ENCODE data around the gene TRPM2.

The TRPM2 gene

DNA sequence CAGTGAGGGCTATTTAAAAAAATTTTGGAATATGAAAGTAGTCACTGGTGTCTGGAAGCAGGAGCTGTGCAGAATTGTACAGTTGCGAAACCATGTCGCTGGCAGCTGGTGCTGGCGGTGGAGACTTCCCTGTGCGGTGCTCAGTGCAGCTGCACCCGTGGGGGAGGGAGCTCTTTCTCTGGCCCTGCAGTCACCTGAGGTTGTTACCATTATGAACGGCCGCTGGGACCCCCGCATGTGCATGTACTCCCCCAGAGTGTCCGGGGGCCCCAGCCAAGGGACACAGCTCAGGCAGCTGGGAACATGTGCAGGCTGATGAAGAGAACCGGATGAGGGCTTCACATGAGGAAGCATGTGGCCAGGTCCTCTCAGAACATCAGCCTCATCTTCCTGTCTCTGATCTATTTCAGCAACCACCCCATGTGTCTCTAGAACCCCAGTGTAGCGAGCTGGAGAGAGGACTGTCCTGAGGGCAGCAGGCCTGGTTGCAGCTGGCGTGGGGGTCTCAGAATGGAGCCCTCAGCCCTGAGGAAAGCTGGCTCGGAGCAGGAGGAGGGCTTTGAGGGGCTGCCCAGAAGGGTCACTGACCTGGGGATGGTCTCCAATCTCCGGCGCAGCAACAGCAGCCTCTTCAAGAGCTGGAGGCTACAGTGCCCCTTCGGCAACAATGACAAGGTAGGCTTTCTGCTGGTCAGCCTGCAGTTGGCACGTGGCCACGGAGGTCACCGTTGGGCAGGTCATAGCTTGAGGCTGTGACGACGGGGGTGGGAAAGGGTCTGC is at the start of gene TRPM2:
TSS of gene TRPM2 (plus strand) at position 431 of the 780 bp plus-strand sequence. CDS start at position 511, 80 bp downstream.
- DNase-seq: no peak

DNA sequence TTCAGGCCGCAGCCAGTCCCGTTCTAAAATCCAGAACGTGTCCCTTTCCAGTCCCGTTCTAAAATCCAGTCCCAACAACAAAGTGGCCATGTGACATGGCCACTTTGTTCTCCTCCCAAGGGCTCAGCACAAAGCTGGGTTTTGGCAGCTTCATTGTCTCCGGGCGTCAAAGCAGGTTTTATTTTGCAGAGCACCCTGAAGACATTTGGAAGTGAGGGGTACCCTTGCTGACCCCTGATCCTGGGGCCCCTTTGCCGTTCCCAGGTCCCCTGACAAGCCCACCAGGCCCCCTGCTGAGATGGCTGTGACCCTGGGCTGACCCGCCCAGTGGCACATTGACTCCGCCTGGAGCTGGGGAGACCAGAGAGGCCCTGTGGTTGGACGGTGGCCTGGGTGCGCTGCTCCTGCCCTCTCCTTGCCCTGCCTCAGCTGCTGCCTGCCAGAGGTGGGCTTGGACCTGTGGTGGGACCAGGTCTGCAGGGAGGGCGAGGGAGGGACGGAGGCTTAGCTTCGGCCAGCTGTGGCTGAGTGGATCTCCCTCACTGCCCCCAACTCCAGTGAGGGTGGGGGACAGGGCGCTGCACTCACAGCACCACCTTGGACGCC is 49.3 kb upstream of the TRPM2 start:
- no peak for DNase-seq

DNA sequence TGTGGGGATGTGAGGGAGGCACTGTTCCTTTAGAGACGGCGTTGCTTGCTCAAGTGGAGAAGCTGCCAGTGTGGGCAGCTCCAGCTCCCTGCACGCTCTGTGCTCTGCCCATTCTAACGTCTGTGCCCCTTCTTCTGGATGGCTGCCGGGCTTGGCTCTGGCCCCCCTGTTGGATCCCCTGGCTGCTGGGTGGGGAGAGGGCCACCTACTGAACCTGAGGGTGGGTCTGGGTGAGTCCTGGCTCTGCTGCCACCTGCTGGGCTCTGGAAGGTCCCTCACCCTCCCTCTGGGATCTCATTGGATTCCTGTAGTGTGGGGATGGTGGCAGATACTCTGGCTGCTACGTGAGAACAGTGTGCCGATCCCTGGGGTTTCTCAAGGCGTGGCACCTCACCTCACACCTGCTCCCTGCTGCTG is 48.5 kb upstream of the TRPM2 start:
- DNase-seq: peak; percentile 33

DNA sequence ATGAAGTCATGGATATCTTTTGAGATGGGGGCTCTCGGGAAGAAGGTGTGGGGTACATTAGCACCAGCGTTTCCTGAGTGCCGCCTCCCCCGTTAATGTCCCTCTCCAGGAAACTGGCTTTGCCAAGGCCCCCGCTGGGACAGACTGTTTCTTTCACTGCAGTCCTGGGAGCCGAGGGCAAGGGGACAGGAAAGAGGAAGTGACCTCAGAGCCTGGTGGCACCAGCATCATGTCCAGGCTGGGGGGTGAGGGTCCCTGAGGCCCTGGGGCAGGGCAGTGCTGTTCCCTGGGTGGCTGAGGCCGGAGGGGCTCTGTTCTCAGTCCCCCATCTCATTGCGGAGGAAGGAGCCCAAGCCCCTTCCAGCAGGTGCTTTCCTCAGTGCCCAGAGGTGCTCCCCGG is 47.7 kb upstream of the TRPM2 start:
- no peak for DNase-seq

DNA sequence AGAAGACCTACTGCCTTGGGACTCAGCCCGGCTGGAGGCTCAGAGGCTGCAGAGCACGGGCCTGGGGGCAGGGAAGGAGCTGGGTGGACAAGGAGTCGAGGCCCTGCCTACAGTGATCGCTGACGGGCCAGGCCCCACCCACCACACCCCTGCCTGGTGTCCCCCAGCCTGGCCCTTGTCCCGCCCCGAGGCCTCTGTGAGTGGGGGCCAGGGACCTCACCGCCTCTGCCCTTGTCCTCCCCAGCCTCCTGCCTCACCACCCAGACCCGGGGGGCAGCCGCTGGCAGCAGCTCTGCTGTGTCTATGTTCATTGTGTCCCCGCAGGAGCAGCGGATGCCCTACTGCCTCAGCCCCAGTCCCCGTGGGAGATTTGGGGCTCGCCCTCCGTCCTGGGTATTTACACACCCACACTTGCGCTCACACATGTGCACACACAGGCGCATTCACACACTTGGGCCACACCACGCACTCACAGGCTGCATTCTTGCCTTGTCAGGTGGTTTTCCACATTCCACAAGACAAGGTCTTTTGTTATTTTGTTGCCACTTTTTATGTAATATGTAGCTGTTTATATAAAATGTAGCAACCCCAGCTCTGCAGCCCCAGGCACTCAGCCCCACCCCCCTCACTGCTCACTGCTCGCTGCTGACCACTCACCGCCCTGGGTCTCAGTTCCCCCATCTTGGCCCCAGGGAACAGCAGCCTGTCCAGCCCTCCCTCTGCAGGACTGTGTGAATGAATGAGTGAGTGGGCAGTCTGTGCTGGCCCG is 46.3 kb upstream of the TRPM2 start:
- DNase-seq: no peak

DNA sequence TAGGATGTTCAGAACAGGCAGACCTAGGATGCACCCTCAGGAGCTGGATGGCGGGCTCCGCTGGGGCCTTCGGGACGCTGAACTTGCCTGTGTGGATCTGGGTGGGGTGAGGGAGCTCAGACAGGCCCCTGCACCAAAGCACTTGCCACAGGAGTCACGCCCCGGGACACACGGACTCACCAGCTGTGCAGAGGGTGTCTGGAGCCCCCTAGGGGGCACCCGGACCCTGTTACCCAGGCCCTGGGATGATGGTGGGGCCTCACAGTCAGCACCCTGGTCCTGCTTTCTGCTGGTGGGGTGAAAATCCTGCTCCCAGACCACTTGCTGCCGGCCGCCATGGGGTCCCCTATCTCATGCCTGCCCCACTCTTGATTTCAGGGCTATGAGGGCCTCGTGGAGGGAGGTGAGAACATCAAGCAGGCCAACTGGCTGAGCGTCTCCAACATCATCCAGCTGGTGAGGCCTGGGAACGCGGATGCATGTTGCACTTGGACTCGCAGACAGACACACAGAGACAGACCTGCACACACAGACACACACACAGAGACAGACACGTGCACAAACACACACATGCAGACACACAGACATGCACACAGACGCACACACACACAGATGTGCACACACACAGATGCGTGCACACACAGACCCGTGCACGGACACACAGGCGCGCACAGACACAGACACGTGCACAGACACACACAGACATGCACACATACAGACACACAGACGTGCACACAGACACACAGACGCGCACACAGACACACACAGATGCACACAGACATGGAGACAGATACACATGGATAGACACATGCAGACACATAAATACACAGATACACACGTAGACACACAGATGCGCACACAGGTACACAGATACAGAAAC is 42.6 kb upstream of the TRPM2 start:
- DNase-seq: no peak

DNA sequence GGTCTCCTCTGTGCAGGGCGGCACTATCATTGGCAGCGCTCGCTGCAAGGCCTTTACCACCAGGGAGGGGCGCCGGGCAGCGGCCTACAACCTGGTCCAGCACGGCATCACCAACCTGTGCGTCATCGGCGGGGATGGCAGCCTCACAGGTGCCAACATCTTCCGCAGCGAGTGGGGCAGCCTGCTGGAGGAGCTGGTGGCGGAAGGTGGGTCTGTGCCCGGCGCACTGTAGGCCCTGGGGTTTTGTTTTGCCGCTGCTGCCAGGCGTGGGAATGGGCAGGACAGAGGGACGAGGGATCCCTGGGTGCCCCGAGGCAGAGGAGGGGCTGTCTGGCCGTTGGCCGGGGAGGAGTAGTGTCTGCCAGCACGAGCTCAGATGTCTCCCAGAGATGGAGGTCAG is 41.3 kb upstream of the TRPM2 start:
- DNase-seq: no peak

DNA sequence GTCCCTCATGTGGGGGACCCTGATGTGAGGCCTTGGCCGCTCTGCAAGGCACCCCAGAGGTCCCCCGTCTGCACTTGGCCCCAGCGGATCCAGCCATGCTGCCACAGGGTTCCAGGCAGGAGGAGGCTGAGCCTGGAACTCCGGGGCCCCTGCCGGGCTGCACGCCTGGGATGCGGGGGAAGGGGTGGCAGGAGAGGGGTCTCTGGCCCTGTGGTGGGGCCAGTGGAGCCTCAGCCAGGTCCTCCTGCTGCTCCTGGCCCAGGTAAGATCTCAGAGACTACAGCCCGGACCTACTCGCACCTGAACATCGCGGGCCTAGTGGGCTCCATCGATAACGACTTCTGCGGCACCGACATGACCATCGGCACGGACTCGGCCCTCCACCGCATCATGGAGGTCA is 40.7 kb upstream of the TRPM2 start:
- DNase-seq: no peak

DNA sequence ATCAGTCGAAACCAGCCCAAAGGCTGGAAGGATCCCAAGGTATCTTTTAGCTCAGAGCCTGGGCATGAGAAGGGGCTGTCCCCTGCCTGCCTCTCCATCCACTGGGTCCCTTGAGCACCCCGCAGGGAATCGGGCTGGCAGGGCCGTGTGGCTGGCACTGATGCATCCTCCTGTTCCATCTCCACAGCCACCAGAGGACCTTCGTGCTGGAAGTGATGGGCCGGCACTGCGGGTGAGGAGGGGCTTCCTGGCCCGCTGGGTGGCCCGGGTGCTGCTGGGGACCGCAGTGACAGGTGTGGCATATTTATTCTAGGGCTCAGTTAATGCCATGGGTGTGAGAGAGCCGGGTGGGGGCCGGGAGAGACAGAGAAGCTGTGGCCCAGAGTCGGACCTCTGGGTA is 40.0 kb upstream of the TRPM2 start:
- DNase-seq: no peak

DNA sequence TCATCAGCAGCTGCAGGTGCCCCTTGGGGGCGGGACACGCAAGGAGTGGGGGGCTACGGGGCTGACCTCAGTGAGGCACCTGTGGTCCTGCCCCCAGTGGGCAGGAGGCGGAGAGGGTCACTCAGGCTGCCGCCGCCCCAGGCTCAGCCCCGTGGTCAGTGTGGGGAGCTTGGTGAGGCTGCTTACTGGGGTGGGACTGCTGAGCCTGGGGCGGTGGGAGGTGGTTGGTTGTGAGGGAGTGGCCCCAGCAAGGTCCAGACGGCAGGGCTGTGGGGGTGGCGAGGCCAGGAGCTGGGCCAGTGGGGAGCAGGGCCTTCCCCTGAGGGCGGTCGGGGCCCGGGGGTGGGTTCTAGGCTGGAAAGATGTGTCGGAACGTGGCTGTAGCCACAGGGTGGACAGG is 39.3 kb upstream of the TRPM2 start:
- no peak for DNase-seq

DNA sequence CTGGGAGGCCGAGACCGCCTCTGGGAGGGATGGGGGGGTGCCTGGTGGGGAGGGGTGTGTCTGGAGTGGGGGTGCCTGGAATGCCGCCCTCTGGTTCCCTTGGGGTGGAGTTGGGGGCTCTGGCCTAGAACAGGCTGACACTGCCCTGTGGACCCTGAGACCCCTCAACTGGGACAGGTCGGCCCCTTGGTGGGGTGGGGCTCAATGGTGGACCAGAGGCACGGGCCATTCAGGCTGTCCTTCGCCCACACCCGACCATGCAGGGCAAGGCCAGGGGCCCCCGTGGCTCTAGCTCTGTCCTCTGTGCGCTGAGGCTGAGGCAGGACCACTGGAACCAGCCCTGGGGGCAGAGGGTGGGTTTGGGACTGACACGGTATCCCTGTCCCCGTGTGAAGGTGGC is 38.9 kb upstream of the TRPM2 start:
- DNase-seq: no peak

DNA sequence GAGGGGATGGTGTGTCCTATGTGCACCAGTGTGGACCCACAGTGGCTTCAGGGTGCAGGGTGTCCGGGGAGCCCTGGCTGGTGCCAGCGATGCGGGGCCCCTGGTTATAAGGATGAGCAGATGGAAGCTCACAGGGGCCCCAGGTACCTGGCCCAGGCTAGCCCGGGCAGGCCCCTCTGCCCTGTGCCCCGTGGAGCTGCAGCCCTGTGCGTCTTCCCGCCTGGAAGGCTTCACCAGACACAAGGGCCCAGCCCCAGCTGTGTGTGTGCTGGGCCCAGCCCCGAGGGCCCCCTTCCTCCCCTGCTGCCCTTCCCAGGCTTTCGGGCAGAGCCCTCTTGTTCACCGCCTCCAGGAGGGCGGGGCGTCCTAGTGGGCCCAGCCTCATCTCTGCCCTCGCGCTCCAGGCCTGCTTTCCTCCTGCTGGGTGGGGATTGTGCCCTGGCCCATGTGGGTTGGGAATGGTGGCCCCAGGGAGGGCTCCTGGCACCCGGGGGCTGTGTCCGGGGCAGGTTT is 37.7 kb upstream of the TRPM2 start:
- DNase-seq: no peak

DNA sequence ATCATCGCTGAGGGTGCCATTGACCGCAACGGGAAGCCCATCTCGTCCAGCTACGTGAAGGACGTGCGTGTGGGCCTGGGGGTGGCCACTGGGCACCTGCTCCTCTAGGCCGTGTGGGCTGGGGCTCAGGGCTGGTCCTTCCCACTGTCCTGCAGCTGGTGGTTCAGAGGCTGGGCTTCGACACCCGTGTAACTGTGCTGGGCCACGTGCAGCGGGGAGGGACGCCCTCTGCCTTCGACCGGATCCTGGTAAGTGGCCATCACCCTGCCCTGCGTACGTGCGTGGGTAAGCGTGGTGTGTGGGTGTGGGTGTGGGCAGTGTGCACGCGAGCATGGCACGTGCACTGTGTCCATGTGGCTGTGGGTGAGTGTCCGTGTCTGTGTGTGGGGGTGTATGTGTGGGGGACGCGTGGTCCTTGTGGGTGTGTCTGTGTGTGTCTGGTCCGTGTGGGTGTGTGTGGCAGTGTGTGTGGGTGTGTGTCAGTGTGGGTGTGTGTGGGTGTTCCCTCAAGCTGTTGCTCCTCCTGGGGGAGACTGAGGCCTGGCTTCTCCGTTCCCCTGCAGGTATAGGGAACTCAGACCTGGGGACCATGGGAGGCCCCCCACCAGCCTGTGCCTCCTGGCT is 37.0 kb upstream of the TRPM2 start:
- DNase-seq: no peak

DNA sequence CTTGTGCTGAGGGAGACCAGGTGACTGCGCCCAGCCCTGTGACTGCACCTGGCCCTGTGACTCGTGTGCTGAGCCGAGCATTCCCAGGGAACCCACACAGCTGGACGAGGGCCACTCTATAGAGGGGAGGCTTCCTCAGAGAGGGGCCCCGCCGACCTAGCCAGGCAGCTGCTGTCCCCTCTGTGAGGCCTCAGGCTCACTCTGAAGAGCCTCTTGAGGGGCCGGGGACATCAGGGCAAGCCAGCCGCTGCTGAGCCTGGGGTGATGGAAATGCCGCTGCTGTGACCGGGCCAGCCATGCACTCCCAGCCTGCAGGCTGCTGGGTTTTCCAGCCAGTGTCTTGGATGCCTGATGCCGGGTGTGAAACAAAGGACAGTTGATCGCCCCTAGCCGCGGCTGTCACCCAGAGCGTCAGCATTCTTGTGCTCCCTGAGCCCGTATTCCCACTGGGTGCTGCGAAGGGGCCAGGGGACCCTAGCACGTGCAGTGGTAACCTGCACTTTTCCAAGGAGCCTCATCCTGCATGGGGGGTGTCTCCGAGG is 36.1 kb upstream of the TRPM2 start:
- no peak for DNase-seq

DNA sequence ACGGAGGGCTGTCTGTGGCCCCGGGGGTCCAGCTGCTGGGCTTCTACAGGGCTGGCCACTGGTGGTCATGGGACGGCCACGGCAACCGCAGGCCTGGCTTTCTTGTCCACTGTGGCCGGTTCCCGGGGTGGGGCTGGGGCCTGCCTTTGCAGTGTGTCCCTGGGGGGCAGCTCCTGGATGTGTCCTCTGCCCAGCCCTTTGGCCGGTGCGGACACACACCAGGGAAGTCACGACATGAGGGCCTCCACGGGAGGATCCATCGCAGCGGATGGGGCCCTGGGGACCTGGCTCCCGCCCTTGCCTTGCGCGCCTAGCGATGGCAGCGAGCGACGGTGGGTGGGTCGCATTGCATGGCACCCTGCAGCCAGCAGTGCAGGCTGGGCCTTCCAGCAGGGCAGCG is 35.5 kb upstream of the TRPM2 start:
- DNase-seq: no peak

DNA sequence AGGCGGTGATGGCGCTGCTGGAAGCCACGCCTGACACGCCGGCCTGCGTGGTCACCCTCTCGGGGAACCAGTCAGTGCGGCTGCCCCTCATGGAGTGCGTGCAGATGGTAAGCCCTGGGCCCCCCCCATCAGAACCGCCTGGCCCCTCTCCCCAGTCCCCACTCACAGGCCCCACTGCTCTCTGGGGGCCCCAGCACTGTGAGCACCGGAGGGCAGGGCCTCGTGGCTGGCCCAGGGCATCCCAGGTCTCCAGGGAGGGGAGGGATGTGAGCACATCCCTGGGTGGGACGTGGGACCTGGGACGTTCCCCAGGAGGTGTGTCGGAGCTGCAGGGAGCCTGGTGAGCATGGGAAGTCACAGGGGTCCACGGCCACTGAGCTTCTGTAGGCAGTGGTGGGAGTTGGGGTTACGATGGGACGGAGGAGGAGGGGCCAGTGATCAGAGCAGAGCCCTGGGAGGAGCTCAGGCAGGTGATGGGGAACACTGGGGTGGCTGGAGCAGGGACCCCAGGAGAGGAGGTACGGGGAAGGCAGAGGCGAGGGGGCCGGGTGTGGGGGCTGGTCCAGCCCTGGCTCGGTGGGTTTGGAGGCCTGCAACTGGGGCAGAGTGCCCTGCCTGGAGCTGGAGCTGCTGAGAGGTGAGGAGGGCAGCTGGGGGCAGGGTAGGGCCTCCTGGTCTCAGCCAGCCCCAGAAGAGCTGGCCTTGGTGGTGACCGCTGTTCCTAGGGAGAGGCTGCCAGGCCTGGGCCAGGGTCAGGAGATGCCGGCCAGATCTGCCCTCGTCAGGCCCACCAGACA is 34.7 kb upstream of the TRPM2 start:
- DNase-seq: no peak

DNA sequence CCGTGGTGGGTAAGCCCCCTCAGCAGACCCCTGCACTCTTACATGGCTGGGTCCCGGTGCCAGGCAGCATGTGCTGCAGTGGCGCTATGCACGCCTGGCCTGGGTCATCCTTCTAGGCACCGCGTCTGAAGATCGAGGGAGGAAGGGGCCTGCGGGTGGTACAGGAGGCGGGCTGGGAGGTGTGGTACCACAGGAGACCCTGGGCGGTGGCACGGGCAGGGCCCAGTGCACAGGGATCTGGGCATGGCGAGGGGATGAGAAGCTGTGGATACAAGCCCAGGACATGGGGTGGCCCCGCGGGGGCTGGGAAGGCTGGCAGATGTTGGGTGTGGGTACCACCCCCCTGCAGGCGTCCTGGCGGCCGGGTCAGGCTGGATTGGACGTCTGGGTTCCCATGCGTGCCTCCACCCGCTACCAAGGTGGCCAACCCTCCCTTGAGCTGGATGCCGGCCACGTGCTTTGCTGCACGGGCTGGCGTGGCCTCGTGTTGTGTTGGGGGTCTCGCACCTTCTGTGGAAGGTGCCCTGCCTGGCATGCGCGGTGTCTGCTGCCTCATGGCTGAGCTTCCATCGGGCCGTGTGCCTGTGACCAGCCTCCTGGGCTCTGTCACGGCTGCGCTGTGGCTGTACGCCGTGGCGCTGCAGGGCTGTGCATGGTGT is 33.9 kb upstream of the TRPM2 start:
- DNase-seq: no peak

DNA sequence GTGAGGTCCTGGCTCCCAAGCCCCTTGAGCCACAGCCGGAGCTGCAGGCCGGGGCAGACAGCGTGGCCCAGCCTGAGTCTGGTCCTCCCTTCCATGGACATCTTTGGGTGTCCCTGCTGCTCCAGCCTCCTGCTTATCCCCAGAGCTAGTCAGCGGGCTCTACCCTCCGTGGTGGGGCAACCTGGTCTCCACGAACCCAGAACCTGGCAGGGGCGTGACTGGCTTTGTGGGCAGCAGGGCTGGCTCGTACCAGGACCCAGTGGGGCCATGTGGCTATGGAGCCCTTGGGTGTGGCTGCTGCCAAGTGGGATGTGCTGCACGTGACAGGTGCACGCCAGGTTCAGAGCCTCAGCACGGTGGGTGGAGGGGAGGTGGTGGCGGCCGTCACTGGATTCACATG is 32.6 kb upstream of the TRPM2 start:
- no peak for DNase-seq

DNA sequence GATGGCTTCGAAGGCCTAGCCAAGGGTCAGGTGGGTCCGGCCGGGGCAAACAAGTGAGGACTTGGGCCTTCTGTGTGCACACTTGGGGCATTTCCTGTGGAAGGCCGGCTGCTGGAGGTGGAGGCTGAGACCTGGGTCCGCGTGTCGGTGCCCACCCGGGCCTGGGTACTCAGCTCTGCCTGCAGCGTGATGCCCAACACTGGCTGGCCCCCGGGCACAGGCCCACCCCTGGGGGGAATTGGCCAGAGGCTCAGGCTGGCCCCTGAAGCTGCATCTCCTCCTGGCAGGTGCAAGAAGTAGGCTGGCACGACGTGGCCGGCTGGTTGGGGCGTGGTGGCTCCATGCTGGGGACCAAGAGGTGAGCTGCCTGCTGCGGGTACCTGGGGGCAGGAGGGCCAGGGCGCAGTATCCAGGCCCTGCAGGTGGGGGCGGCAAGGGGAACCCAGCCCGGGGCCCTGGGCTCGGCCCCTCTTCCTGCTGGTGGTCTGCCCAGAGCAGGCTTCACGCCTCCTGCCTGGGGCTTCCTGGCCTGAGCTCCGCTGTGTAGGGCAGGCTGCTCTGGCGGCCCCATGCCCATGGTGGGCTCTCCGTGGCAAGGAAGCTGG is 31.5 kb upstream of the TRPM2 start:
- no peak for DNase-seq
